Activated naive CD8-positive, alpha-beta T cell treated with anti-CD3 and anti-CD28 coated beads, Interleukin-2, amount 50 U/mL, for 16 hours (primary cell): ENCODE measurements around the gene ATOH8.
"Not testable (repeated sequence)": the region's sequence is repeated elsewhere in the genome, so short reads cannot be mapped to it uniquely, and the experiment has no call there.

Source experiments
- DNase-seq: peaks from one replicate; pipeline ENCODE4 v3.0.0-alpha.2; 2020; ENCODE audit warnings: low read depth, low spot score

ATOH8 gene, protein sequence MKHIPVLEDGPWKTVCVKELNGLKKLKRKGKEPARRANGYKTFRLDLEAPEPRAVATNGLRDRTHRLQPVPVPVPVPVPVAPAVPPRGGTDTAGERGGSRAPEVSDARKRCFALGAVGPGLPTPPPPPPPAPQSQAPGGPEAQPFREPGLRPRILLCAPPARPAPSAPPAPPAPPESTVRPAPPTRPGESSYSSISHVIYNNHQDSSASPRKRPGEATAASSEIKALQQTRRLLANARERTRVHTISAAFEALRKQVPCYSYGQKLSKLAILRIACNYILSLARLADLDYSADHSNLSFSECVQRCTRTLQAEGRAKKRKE

DNA sequence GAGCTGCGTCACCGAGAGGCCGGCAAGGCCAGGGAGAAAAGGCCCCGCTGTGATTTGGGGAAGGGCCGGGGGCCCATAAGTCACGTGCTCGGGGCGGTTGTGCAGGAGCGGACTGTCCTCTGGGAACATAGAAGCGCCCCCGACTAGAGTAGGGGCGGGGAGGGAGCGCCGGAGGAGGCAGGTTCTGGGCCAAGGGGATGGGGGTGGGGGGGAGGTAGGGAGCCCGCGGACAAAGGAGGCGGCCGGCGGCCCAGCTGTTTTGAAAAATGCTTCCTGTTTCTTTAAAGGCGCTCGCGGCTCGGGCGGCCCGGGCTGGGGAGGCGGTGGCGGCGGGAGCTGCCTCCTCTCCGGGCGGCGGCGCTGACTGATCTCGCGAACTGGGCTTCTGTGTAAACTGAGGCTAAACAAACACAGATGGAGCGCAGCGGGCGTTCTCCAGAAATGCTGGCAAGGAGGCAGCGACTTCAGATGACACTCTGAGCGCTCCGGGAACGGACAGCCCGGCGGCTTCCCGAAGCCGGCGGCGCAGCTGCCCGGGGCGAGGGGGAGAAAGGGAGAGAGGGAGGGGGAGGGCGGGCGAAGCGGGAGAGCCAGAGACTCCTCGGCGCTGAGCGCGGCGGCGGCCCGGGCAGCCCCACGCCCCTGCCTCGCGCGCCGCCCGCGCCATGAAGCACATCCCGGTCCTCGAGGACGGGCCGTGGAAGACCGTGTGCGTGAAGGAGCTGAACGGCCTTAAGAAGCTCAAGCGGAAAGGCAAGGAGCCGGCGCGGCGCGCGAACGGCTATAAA, at the start of gene ATOH8:
TSS of gene ATOH8 (plus strand) at position 467 of the 788 bp plus-strand sequence. CDS start at position 666, 199 bp downstream.
- DNase-seq, result no peak

DNA sequence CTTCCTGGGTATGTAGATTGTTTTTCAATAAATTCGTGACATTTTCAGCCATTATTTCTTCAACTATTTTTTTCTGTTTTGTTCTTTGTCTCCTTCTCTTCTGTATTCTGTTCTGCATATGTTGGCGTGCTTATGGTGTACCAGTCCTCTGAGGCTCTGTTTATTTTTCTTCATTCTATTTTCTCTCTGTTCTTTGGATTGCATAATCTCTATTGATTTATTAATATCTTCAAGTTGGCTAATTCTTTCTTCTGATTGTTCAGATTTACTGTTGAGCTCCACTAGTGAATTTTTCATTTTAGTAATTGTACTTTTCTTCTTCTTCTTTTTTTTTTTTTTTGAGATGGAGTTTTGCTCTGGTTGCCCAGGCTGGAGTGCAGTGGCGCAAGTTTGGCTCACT, 49.8 kb upstream of the ATOH8 start:
- DNase-seq, result no peak

DNA sequence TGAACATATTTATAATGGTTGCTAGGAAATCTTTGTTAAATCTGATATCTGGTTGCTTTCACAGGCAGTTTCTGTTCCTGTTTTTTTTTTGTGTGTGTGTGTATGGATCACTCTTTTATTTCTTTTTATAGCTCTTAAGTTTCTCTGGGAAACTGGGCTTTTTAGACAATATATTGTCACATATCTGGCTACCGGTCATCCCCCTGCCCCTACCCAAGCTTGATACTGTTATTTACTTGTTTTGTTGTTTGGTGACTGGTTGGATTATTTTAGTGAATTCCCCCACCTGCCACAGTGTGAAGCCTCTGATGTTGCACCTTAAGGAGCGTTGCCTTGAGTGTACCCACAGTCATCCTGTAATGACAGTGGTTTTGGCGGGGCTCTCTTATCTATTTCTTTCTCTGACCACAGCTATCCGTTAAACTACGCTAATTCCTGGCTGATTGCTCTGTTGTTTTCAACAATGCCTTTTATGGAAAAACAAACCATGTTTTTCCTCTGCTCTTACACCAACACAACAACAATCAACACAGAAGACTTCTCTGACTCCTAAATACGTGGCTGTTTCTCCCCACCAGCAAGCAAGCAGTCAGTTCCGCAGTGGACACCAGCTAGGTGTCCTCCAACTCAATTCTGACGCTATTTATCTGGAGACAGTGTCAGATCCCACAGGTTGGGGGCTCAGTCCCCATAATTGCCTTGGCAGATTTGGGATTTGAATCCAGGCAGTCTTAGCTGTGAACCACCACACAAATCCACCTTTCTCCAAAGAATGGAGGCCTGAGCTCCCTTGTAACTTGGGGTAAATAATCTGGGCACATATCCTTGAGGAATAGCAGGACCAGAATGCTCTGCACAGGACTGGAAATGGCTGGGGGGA, 48.8 kb upstream of the ATOH8 start:
- DNase-seq, result no peak

DNA sequence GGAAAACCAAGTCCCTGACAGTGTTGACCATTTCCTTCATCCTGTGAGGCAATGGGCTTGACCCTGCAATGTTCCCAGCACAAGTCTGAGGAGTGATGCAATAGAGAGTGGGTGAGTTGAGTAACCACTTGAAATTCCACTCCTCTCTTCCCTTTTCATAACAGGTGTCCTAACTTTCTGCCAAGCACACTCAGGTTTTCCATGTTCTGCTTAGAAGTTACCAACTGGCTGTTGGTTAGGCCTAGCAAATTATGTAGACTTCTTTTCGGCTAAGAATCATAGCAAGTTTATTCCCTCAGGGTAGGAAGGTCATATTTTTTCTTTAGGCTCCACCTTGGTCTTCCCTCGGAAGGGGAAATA, 48.1 kb upstream of the ATOH8 start:
- DNase-seq, result no peak

DNA sequence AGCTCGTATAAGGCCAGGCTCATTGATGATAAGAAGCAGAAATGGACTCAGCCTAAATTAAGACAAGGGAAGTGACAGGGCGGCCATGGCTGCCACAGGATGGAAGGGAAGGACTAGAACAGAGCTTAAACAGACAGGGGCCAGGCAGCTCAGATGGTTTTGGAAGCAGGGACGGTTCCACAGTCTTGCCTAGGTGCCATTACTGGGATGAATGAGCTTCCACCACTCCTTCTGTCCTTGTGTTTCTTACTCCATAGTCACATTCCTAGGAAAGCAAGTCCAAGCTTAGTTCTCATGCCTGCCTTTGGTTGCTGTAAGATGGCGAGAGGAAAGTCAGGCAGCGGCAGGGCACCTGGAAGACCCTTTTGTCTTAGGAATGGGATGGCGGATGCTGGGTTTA, 47.7 kb upstream of the ATOH8 start:
- no peak for DNase-seq

DNA sequence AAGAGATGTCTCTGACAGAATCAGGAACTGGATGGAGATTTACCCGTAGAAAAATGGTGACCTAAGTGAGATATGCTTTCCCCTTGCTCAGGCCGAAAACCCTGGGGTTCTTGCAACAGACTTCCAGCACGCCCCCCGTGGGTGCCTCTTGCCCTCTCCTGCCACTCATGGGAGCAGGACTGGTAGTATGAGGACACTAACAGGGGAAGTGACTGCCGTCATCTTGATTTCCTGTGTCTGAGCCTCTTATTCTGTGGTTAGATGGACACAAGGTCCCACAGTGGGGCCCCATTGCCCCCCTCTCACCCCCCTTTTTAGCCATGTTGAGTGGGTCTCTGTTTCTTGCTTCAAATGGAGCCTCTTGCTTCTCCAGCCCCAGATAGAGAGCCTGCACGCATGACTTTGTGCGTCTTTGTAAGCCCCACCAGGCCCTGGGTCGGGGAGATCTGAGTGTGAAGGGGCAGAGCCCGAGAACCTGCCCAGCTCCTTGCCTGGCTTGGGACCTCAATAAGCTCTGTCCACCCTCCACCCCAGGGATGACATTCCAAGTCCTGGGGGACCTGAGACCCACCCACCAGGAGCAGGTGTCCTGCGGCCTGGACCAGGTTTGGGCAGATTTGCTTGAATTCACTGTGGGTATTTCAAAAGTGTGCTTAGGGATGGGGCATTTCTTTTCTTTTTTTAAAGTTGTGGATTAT, 47.0 kb upstream of the ATOH8 start:
- DNase-seq, result no peak

DNA sequence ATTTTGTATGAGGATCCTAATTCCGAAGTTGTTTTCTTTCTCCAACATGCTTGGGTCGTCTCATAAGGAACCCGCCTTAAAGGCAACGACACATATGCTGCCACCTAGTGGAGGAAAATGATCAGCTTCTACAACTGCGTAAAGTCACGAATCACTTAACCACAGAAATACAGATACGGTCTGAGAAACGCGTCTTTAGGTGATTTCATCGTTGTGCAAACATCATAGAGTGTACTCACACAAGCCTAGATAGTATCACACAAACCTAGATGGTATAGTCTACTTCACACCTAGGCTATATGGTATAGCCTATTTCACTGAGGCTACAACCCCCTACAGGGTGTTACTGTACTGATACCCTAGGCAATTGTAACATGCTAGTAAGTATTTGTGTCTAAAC, 46.5 kb upstream of the ATOH8 start:
- peak; percentile 32 for DNase-seq

DNA sequence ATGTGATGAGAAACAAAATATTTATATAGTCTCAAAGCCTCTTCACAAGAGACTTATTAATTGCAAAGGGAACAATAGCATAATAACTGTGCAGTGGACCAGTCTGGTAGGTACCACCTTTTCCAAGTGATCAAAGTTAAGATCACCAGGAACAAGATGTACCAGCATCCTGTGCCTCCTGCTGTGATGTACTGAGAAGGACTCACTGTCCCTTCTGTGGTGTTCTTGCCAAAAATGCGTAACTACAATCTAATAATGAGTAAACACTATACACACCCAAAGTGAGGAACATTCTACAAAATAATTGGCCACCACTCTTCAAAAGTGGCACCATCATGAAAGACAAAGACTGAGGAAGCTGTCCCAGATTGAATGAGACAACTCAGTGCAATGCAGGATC, 45.1 kb upstream of the ATOH8 start:
- no peak for DNase-seq

DNA sequence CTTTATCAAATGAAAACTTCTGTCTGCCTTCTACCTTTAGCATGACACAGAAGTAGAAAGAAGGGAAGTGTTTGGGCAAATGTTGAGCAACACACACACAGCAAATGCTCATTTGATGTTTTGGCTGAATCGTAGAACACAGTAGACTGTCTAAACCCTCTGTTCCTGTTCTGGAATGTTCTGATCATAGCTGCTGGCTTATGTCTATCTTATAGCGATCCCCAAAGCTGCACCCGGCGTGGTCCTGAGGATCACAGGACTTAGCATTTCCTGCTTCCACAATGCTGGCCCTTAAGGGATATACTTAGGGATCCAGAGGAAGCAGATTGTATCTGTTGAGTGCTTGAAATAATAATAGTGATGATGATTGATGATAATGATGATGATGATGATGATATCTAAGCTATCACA, 44.4 kb upstream of the ATOH8 start:
- DNase-seq, result no peak

DNA sequence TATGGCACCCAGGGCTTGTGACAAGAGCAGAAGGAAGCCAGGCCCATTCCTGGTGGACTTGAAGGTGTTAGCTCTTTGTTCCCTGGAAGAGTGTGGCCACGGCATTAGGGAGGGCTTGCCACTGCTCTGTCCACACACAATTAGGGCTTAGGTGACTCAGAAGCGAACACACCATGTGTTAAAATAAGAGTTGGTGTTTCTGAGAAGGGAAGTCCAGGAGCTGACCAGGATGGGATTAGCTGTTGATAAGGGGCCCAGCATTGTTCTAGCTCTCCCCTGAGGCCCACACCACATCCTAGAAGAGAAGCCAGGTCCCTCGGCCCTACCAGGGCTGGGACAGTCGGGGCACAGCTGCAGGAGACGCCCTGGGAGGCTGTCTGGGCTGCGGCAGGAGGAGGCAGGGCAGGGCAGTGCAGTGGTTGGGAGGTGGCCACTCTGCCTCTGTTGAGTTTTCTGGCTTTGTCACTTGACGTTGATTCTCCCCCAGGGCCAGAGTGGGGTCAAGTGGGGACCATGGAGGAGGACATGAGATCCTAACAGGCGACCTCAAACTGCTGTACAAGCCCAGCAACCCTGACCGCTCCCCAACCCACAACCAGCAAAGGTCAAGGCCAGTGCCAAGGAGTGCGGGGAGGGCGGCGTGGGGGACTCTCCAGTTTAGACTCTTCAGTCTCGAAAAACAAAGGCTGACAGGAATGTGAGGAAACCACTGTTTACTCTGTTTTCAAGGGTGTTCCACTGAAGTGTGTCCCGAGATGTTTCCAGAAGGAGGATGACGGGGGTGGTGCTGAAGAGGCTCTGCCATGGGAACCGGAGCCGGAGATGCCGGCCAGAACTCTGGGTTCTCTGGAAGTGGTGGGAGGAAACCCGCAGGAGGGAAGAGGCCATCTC, 42.9 kb upstream of the ATOH8 start:
- no peak for DNase-seq

DNA sequence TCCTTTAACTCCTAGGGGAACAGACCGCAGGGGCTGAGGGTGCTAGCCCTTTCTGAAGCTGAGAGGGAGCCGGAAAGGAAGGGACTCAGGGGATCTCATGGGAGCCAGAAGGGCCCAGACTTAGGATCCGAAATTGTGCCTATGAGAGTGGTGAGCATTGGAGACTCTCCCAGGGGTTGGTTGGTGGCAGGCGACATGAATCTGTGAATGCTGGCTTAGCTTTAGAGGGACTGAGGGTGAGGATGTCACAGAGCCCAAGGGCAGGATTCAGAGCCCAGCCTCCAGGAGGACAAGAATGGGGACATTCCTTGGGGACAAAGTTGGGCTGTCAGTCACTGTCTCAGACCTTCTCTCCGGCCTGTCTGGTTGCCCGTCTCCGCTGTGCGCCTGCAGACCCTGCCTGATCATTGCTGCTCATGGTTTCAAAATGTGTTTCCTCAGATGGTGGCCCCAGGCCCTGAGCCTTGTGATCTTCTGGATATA, 42.2 kb upstream of the ATOH8 start:
- DNase-seq, result no peak

DNA sequence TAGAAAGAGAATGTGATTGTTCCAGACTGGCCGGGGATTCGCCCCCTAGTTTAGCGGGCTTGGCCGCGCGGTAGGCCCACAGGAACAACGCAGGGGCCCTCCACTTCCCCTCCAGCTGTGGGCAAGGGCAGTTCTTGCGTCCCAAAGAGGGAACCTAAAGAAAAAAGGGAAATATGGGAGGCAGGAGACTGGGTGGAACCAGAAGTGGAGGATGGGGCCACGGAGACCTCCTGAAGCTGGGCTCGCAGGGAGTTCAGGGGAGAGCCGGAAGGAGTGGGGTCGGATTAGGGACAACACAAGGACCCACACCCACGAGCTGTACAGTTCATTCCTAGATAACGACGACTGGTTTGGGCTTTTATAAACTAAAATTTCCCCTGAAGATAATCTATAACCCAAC, 41.5 kb upstream of the ATOH8 start:
- DNase-seq, result no peak

DNA sequence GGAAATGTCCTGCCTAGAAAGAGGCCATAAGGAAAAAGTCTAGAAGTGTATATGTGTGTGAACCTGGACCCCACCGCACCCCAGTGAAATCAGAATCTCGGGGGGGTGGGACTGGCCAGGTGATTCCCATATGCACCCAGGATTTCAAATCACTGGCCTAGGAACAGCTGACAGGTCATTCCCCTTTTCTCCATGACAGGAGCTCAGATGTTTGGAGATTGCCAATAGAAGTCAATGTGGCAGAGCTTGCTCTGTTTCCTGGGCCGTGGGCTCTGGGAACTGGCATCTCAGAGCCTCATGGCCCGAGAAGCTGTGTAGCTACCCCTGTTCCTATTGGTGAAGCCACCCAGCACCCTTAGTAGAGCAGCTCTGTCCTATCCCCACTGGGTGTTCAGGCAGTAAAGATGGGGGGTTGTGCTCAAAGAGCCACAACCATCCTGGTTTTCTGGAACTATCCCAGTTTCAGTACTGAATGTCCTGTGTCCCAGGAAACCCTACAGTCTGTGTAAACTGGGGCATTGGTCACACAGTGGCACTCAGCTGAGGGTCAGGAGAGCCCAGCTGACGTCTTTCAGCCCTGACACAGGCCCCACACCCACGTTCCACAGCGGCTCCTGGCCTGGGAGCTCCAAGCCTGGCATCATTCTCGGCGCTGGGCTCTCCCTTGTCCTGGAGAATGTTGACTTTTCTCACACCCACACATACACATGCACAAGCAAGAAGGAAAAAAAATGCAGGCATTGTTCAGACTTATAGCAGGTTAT, 40.8 kb upstream of the ATOH8 start:
- DNase-seq, result no peak

DNA sequence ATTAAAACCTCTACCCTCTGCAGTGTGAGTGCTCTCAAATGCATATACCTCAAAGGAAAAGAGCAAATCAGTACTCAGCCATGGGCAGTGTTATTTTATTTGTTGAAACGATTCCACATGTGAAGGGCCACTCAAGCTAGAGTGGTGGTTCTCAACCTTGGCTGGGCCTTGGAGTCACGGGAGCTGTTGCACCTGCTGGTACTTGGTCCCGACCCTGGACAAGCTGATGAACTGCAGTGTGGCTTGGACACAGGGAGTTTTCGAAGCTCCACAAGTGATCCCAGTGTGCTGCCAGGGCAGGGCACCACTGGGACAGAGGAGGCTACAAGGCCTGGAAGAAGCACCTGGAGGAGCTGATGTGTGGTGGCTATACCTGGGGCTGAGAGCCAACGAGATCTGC, 40.0 kb upstream of the ATOH8 start:
- DNase-seq, result no peak

DNA sequence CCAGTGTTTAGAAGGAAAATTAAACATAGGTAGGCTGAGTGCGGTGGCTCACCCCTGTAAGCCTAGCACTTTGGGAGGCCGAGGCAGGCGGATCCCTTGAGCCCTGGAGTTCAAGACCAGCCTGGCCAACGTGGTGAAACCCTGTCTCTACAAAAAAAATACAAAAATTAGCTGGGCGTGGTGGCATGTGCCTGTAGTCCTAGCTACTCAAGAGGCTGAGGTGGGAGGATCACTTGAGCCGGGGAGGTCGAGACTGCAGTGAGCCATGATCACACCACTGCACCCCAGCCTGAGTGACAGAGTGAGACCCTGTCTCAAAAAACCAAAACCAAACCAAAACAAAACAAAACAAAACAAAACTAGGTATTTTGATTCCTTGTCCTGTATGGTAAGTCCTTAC, 39.4 kb upstream of the ATOH8 start:
- DNase-seq, result not testable (repeated sequence)

DNA sequence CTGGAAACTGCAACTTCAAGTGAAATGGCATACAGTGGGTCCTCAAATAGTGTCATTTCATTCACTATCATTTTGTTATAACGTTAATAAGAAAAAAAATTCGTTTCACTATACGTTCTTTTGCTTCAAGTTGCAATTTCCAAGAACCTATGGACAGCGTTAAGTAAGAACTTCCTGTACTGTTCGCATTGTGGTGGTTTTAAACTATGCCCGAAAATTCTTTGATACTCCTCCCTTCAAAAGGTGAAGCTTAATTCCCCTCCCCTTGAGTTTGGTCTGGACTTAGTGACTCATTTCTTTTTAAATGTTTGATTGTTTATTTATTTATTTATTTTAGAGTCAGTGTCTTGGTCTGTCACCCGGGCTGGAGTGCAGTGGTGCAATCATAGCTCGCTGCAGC, 39.0 kb upstream of the ATOH8 start:
- DNase-seq, result no peak

DNA sequence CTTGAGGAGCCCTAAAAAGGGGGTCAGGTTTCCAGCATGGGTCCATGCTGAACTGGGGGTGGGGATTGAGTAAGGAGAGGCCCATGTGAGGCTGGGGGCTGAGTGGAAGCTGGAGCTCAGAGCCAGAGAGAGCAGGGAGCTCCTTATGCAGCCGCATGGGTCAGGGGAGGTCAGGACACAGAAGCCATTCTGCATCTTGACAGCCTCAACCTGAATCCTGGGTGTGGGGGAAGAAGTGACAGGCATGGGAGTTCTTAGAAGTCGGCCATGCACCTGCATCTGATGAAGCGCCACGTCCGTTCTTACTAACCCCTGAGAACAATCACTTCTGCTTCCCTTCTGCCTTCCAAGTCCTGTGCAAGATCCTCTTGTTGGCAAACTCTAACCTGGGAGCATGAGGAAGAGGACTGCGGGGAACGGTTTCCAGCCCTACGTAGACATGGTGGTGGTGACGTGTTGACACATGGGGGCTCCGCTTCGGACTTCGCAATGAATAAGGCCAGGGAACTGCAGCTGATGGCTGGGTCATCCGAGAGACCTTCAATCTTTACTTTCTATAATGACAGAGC, 37.4 kb upstream of the ATOH8 start:
- no peak for DNase-seq

DNA sequence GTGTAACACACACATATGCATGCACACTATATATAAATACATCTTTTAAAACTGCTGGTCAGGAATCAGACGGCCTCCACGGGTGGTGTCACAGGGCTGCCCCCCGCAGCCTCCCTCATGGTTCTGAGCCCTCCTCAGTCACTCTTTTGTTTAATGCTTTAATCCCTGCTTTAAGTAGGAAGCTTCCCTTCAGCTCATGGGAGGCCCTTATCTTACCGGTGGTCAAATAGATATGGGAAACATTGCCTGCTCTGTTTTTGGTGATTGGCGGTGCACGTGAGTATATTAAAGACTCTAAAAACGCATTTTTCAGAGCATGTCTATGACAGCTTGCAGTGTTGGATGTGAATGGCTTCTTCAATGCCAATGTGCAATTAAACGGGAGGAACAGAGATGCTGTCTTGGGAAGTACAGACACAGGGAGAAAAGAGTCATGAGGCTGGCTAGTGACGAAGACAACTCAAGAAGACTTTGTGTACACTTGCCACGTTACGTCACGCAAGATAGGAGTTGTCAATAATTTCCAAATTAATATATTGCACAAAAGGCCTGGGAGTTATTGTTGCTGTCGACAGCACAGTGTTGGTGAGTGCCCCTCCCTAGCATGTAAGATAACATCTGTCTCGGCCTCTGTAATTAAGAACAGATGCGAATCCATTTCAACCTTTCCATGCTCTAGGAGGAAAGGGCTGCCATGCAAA, 36.3 kb upstream of the ATOH8 start:
- no peak for DNase-seq

DNA sequence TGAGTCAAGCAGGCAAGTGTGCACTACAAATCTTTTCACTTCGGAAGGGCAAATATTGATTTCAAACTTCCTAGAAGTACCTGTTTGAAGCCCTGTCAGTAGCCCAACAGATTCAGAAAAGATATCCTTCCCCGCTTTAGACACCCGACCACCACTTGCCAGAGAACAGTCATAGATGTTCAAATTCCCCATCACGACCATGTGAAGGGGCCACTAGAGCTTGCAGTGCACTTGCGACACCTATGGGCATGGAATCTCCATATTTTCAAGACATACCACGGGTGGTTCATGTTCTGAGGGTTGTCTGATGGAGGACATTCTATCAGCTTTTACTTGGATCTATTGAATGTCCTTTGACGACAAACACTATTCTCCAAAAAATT, 35.8 kb upstream of the ATOH8 start:
- DNase-seq, result no peak
